HG02610 (cell line): ENCODE results near the gene EPB41.
"Not testable (repeated sequence)": the region's sequence is repeated elsewhere in the genome, so short reads cannot be mapped to it uniquely, and the experiment has no call there.

Experiments used
- ATAC-seq: cut with Tn5 transposase; IDR thresholded peaks from one replicate; pipeline ENCODE4 v1.9.1; 2021; ENCODE audit warnings: mild to moderate bottlenecking, moderate library complexity; ENCODE audit not compliant: unreplicated experiment

The EPB41 gene

DNA sequence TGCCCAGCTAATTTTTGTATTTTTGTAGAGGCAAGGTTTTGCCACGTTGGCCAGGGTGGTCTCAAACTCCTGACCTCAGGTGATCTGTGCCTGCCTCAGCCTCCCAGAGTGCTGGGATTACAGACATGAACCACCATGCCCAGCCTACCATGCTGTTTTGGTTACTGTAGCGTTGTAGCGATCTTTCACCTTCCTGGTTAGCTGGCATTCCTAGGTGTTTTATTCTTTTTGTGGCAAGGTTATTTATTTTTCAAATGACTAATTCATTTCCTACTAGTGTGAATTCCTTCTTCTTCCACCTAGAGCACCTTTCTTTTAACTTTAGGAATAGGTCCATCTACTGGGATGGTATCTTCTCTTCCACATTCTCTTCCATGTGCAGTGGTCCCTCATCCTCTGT lies 180.1 kb downstream of the EPB41 start:
- no peak for ATAC-seq

DNA sequence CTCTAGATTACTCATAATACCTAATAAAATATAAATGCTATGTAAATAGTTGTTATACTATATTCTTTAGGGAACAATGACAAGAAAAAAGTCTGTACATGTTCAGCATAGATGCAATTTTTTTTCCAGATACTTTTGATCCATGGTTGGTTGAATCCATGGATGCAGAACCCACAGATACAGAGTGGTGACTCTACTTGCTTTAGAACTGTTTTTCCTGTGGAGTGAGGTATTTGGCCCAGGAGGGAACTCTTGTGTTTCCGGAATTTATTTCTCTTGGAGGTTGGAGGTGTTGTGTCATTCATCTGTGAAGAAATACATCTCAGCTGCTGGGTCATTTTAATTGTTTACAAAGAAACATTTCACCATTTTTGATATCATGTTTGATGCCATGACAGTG lies 180.6 kb downstream of the EPB41 start:
- ATAC-seq, result no peak

DNA sequence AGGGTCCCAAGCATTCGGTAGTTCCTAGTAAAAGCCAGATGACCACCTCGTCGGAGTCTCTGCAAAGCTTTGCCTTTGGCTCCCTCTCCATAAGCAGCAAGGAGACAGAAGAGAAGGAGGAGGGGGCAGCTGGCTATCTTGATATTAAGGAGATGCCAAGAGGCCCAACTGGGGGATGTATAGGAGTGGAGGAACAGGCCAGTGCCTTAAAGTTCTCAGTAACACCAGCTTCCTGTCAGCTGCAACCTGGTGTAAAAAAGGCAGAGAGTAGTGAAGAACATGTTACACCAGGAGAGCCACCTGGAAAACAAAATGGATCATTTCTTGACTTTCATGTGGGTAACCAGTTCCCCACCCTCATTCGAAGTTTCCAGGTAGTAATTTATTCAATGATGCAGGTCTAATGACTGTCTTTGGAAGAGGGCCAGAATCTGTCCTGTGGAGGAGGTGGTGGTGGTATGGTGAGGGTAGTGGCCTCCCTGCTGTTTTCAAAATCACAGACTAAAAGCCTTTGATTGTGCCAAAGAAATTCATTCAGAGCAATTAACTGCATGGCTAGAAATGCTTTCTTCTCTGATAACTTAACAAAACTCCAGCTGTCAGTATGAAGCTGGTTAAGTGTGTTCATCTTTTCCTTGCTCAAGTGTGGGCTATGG lies 182.0 kb downstream of the EPB41 start:
- ATAC-seq, result no peak

DNA sequence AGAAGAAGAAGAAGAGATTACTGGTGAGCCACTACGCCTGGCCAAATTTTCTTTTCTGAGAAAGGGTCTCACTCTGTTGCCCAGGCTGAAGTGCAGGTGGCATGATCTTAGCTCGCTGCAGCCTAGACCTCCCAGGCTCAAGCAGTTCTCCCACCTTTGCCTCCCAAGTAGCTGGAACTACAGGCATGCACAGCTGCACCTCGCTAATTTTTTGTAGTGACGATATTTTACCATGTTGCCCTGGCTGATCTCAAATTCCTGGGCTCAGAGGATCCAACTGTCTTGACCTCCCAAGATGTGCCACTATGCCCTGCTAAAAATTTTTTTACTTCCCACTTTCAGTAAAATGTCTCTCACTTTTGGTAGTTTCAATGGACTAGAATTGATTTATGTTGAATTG lies 184.9 kb downstream of the EPB41 start:
- no peak for ATAC-seq

DNA sequence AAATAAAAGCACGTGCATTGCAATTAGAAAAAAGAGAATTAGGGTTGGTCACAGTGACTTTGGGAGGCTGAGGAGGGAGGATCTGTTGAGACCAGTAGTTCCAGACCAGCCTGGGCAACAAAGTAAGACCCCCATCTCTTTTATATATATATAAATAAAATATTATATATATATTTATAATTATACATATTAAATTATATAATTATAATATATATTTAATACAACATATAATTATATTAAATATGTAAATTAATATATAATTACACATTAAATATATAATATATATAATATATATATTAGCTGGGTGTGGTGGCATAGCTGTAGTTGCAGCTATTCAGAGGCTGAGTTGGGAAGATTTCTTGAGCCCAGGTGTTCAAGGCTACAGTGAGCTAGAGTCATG lies 186.1 kb downstream of the EPB41 start:
- ATAC-seq, result no peak

DNA sequence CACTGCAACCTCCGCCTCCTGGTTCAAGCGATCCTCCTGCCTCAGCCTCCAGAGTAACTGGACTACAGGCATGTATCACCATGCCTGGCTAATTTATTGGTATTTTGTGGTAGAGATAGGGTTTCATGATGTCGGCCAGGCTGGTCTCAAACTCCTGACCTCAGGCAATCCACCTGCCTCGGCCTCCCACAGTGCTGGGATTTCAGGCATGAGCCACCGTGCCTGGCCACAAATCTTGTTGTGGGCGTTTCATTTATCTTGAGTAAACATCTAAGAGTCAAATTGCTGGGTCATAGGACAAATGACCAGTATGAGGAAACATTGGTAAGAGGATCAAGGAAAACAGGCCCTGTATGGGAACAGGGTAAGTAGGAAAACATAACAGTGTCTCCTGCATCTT lies 191.5 kb downstream of the EPB41 start:
- no peak for ATAC-seq

DNA sequence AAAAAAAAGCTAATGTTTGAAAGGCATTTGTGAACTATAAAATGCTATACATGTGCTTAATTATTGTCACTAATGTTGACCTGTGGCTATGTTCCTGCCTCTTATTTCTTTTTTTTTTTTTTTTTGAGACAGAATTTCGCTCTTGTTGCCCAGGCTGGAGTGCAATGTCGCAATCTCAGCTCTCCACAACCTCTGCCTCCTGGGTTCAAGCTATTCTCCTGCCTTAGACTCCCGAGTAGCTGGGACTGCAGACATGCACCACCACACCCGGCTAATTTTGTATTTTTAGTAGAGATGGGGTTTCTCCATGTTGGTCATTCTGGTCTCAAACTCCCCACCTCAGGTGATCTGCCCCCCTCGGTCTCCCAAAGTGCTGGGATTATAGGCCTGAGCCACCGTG lies 193.7 kb downstream of the EPB41 start:
- ATAC-seq, result not testable (repeated sequence)

DNA sequence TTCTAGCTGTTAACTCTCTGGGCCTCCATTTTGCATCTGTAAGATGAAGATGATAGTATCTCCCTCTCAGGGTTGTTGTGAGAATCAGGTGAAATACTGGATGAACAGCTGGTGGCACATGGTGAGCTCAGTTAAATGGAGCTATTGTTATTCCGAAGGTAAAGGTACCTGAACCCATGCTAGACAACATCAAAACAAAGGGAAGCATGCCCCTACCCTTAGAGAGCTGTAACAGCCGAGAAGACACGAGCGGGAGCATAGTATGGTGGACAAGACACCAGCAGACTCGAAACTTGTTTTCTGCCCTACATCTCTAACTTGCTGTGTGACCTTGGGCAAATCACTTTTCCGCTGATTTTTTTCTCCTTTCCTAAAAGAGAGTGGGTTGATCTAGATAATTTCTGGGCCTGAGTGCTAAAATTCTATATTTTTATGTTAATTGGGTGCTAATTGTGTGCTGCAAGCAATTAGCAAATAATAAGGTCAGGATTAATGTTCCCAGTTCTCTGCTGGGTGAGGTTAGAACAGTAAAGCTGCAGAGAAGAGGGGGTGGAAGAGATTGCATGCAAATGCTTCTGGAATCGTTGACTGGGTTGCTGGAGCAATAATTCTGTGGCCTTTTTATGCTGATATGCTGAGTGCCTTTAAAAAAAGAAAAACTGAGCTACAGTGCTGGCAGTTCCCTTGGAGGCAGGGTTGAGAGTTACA lies 198.5 kb downstream of the EPB41 start:
- no peak for ATAC-seq

DNA sequence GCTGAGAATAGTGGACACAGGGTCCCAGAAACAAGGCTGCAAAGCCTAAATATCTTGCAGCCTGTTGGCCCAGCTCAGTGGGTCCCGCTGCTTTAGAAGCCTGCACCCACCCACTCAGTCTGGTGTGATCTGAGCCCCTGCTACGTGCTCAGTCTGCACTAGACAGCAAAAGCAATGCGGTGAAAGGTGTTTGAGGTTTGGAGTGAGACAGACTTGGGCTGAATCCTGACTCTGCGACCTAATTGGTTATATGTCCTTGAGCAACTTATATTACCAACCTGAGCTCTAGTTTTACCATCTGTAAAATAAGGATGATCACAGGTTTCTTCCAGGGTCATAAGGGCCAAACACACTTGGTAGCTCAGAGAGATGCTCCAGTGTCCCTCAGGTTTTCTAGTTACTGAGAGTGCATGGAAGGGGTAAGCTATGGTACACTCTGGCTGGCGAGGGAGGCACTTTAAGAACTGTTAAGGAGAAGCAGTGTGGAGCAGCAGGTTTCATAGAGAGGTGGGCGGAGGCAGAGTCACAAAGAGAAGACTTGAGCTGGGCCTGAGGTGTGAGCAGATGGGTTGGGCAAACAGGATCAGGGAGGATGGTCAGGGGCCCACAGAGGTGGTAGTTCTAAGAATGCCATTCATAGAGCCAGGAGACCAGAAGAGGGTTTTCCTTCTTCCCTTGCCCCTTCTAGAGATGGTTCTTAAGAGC lies 199.2 kb downstream of the EPB41 start:
- no peak for ATAC-seq

DNA sequence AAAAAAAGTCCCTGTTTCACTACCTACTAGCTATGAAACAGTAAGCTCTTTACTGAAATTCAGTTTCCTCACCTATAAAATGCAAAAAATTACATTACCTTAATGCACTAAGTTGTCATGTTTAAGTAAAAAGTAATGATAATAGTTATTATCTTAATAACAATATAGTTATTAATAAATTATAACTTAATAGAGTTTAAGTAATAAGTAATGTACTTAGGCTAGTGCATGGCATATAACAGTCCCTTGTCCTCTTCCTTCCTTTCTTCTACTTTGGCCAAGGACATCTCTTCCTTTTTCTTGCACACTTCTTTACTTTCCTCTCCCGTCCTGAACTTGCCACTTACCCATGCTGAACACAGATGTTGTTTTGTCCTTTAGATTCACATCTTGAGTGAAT lies 200.3 kb downstream of the EPB41 start:
- ATAC-seq, result no peak

DNA sequence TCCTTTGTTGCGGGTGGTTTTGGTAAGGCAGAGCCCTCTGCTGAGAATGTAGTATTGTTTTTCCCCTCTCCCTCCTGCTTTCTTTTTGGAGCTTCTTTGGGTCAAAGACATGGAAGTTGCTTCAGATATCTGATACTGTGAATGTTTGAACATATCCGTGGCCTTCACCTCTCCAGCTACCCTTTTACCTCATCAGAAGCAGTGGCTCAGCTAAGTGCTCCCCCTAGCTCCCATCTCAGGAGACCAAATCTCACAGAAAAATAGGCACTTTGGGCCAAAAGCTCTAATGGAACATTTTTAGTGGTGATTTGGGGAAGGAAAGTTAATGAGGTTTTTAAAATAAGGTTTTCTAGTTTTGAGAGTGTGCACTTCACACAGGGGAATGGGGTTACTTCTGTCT lies 203.0 kb downstream of the EPB41 start:
- no peak for ATAC-seq

DNA sequence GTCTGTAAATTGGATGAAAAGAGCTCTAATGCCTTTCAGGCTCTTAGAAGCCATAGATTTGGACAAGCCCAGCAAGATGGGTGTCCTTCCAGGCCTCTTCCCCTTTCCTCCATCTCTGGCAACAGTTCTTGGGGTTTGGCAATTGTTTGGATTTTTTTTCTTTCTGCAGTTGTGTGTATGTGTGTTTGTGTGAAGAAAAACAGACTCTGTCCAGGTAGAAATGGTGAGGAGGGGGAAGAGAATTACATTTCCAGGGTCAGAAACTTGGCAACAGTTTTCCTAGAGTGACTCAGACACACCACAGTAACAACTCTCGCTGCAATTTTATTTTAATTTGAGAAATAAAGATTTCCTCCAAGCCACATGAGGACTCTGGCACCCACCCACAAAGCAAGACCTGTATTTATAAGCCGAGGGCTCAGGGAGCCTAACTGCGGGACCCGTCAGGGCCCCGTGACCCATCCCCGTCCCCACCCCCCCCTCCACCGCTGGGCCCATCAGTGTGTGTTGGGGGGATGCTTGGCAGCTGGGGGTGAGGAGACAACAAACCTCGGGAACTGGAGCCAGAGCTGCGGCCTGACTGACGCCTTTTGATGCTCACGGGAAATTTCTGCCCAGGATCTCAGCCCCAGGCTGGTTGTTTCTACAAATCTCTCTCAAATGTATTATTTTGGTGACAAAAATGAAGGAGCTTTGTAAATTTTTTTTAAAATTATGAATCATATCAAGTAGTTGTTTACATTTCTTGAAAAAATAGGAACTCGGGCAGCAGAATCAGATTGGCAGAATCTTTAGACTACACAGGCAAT lies 205.0 kb downstream of the EPB41 start:
- no peak for ATAC-seq

DNA sequence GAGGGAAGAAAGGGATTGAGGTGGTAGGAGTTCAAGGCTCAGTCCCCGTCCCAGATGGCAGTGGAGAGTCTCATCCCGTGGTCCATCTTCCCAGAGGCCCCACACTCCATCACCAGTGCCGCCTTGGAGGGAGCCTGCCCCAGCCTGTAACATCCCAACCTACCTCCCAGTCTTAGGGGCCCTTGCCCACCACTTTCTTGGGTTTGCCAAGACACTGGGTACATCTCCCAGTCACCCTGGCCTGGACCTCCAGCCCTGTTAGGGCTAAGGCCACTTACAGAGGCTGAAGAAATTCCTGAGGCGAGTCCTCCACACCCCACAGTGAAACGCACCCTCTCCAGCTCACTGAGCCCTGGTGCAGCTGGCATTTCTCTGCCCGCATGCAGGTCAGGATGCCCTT lies 206.0 kb downstream of the EPB41 start:
- ATAC-seq, result no peak

DNA sequence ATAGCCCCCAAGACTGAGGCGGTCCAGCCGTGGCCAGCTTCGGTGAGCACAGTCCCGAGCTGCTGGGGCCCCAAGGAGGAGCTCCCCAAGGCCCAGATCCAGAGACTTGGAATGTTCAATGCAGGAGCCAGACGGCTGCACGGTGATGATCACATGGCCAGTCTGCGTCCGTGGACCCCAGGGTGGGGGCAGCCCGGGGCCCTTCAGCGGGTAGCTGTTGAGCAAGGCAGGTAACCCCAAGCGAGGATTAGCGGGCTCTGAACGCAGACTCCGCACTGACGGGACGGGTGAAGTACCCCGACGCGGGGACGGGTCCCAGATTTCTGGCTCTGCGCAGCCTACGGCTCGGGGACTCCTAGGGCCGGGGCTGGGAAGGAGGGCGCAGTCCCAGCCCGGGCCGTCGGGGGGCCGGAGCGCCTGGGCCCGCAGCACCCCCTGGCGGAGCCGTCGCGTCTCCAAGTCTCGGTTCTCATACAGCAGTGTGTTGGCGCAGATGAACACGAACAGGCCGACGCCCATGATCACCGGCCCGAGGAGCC lies 206.6 kb downstream of the EPB41 start:
- no peak for ATAC-seq

DNA sequence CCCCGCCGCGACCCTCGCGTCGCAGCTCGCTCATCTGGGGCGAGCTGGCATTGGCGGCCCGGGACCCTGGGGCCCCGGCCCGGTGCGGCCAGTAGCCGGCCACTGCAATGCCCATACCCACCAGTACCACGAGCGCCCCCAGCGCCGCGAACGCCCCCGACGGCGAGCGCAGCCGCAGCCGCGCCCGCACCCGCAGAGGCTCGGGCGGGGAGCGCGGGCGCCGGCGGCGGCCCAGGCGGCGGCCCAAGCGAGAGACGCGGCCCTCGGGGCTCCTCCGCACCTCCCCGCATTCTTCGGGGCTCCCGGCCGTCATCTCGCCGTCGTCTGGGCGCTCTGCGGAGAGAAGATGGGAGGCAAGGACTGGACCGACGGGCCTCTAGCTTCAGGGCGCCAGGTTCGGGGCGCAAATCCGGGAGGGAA lies 207.2 kb downstream of the EPB41 start:
- ATAC-seq, result no peak

DNA sequence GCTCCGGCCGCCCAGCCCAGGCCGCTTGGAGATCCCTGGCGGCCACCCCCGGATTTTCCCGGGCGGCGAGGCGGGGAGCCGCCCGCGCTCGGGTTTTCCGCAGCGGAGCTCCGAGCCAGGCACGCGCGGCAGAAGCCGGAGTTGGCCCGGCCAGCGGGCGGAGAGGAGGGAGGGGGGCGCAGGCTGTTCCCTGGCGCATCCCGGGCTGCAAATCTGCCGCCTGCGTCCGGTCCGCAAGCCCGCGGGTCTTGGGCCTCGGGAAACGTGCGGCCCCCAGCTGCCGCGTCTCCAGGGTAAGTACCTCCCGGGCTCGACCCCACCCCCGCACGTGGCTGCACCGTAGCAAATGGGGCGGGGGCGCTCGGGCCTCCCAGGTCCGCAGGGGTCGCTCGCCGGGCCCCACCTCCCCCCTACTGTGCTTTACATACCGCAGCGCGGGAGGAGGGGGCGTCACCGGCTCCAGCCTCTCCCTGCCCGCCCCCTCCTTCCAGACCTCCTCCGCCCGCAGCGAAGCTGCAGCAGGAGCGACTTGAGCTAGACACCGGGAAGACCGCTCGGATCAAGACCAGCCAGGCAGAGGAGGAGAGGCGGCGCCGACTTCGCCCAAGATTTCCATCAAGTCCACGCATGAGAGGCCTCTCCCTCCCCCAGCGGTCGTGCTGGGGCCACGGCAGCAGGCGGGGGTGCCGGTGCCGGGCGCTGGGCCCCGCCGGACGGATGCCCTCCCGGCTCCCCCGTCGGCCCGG lies 207.7 kb downstream of the EPB41 start:
- no peak for ATAC-seq

DNA sequence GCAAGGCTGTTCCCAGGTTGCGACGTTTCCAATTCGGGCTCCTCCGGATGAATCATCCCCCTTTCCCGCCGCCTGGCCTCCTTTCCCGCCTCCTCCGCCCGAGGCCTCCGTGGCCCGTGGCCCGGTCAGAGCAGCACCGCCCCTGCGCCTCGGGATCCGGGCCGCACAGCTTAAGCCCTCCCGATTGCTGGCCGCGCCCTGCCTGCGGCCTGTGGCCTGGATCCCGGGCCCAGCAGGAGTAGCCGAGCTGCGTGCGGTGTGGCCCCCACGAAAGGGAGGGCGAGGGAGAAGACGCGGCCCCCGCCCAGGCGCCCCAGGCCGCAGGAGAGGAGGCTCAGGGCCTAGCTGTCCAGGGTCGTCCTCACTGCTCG lies 208.3 kb downstream of the EPB41 start:
- ATAC-seq, result no peak

DNA sequence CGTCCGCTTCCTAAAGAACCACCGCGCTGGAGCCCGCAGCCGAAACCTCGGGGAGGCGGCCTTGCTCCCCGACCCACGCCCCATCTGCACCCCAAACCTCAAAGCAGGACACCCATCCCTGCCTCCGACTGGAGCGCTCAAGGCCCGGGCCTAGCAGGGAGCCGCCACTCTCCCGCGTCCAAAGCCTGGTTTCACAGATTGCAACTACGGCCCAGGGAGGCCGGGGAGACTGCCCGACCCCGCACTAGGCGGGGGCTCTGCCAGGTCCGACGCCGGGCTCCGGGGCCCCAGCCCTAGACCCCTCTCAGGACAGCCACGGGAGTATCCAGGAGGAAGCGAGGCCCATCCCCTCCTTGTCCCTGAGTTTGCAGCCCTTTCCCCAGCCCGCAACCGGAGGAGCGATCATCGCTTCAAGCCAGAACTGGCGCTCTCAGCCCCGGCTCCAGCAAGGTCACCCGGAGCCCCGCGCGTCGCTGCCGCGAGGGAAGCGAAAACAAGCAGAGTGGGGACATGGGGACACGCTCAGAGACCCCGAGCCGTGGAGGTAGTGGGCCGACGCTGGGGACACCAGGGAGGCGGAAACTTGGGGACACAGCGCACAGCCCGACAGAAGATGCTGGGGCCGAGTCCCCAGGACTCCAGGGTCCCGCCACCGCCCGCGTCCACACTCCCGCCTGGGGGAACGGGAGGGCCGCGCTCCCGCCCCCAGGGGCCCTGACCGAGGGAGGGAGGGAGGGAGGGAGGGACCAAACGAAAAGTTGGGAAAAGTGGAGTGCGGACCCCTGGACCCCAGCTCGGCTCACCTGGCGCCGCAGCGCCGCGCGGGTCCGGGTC lies 208.9 kb downstream of the EPB41 start:
- no peak for ATAC-seq

DNA sequence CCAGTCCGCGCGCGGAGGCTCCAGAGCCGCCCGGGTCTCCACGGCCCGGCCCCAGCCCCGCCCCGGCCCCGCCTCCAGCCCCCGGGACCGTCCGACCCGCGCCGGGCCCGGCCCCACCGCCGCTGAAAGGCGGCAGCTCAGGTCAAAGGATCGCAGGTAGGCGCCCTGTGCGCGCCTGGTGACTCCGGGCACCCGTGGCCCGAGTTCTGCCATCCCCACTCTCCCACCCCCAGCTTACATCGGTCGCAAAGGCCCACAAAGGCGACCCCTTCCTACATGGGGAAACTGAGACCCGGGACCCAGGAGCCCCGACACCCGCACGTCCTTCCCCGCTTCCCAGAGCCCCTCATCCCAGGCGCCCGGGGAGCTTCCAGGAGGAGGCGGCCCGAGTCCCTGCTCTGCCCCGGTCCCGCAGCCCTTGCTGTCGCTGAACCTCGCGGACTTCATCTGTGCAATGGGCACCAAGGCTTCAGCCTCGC lies 209.6 kb downstream of the EPB41 start, which contains the start of gene TMEM200B:
Gene TMEM200B, minus strand, starts transcription at position 17 of the 479 bp plus-strand sequence. CDS start 2,075 bp downstream, outside the sequence.
- no peak for ATAC-seq
